SK-N-SH (cell line): ENCODE measurements around the gene STAT1. TPM values are rescaled to one million over a fixed set of nuclear protein-coding genes. Genes with fewer than 3 reads are reported as not detected.

Experiments
- CTCF ChIA-PET: fragments of 300-600, 350-600 bp; formaldehyde crosslinking; extraction: SDS; loops from one replicate; lab custom pipeline; 2021; lab: Yijun Ruan, JAX
- POLR2A ChIA-PET: fragments of 350-600 bp; sonication (Branson Sonifier 250); formaldehyde crosslinking; extraction: SDS; loops from one replicate; lab custom pipeline; 2020; ENCODE audit warnings: antibody characterized with exemption, inconsistent platforms; lab: Yijun Ruan, JAX
- DNase-seq: peaks from one replicate; pipeline ENCODE4 v3.0.0; 2012
- H2AFZ ChIP-seq: fragments of 200-600 bp; sonication (generic); 2 replicates; pipeline ENCODE4 v1.8.1; 2016; ENCODE audit warnings: antibody characterized with exemption, mild to moderate bottlenecking, low read depth
- H3F3A ChIP-seq: fragments of 200-600 bp; sonication (generic); replicated peaks from 2 replicates; pipeline ENCODE3; 2016; ENCODE audit warnings: antibody characterized with exemption, mild to moderate bottlenecking; ENCODE audit not compliant: insufficient read depth
- H3K27ac ChIP-seq, 2 experiments: fragments of 200-500 bp in 1 of 2; fragments of 200-600 bp in 1 of 2; sonication (Bioruptor generic) in 1 of 2; sonication (generic), shearing (Covaris generic) in 1 of 2; 2 replicates each; pipeline versions ENCODE4 v1.5.1 to v1.6.1; 2014 to 2016; ENCODE audit warnings: low read depth in 2 of 2, inconsistent platforms in 1 of 2, low read length in 1 of 2, mild to moderate bottlenecking in 1 of 2, mixed read lengths in 1 of 2
- H3K27me3 ChIP-seq: fragments of 200-600 bp; sonication (generic), shearing (Covaris generic); 2 replicates; pipeline ENCODE4 v1.6.1; 2016; ENCODE audit warnings: mixed run types; ENCODE audit not compliant: insufficient read depth
- H3K36me3 ChIP-seq, 2 experiments: fragments of 200-500 bp in 1 of 2; fragments of 200-600 bp in 1 of 2; sonication (Bioruptor generic) in 1 of 2; sonication (generic) in 1 of 2; replicated peaks in 1 of 2; 2 replicates each; pipeline versions ENCODE3 to v1.5.1; 2014 to 2016; ENCODE audit warnings: low read length in 1 of 2, mild to moderate bottlenecking in 1 of 2; ENCODE audit not compliant: insufficient read depth in 2 of 2, control insufficient read depth in 1 of 2
- H3K4me1 ChIP-seq, 2 experiments: fragments of 200-500 bp in 1 of 2; fragments of 200-600 bp in 1 of 2; sonication (Bioruptor generic) in 1 of 2; sonication (generic), shearing (Covaris generic) in 1 of 2; 2 replicates each; pipeline versions ENCODE4 v1.5.1 to v1.6.1; 2014 to 2016; ENCODE audit warnings: low read depth in 1 of 2, low read length in 1 of 2, mixed run types in 1 of 2; ENCODE audit not compliant: insufficient read depth in 2 of 2, control insufficient read depth in 1 of 2
- H3K4me2 ChIP-seq: fragments of 200-600 bp; sonication (generic), shearing (Covaris generic); 2 replicates; pipeline ENCODE4 v1.6.1; 2017; ENCODE audit warnings: mixed run types
- H3K4me3 ChIP-seq, 2 experiments: fragments of 200-500 bp in 1 of 2; fragments of 200-600 bp in 1 of 2; sonication (Bioruptor generic) in 1 of 2; sonication (generic), shearing (Covaris generic) in 1 of 2; 2 replicates each; pipeline versions ENCODE4 v1.5.1 to v1.8.1; 2014 to 2016; ENCODE audit warnings: low read depth in 2 of 2, inconsistent platforms in 1 of 2, low read length in 1 of 2, mild to moderate bottlenecking in 1 of 2, mixed read lengths in 1 of 2, moderate library complexity in 1 of 2
- H3K79me2 ChIP-seq: fragments of 200-600 bp; sonication (generic); 2 replicates; pipeline ENCODE4 v1.8.1; 2017; ENCODE audit warnings: mild to moderate bottlenecking; ENCODE audit not compliant: insufficient read depth
- H3K9ac ChIP-seq: fragments of 200-600 bp; sonication (generic); 2 replicates; pipeline ENCODE4 v1.6.1; 2017; ENCODE audit warnings: mixed run types
- H3K9me2 ChIP-seq: fragments of 200-600 bp; sonication (generic); 2 replicates; pipeline ENCODE4 v1.6.1; 2017; ENCODE audit warnings: mixed run types
- H3K9me3 ChIP-seq: fragments of 200-600 bp; sonication (generic); 2 replicates; pipeline ENCODE4 v1.6.1; 2017; ENCODE audit warnings: mixed run types, mild to moderate bottlenecking, moderate library complexity
- H4K20me1 ChIP-seq: fragments of 200-600 bp; sonication (generic); 2 replicates; pipeline ENCODE4 v1.6.1; 2017; ENCODE audit warnings: mild to moderate bottlenecking, mixed run types; ENCODE audit not compliant: insufficient read depth
- CHD2 ChIP-seq: fragments of 150-350 bp; IDR thresholded peaks from 2 replicates; pipeline ENCODE4 v1.6.1; 2018; ENCODE audit warnings: low read length; ENCODE audit not compliant: partially characterized antibody
- CTCF ChIP-seq: fragments of 200-600 bp; sonication (generic); IDR thresholded peaks from 2 replicates; pipeline ENCODE4 v1.6.1; 2017; ENCODE audit warnings: antibody characterized with exemption, mild to moderate bottlenecking, moderate library complexity
- ELF1 ChIP-seq: IDR thresholded peaks from 2 replicates; pipeline ENCODE4 v1.4.0; 2012
- EP300 ChIP-seq, 2 experiments: IDR thresholded peaks; 2 replicates each; pipeline versions ENCODE4 v1.4.0 to v1.6.1; 2012; ENCODE audit warnings: borderline replicate concordance in 1 of 2, low read depth in 1 of 2, low read length in 1 of 2
- FOXM1 ChIP-seq: IDR thresholded peaks from 2 replicates; pipeline ENCODE4 v1.4.0; 2012; ENCODE audit warnings: low read depth, mild to moderate bottlenecking
- GABPA ChIP-seq: IDR thresholded peaks from 2 replicates; pipeline ENCODE4 v1.4.0; 2012; ENCODE audit warnings: low read depth, mild to moderate bottlenecking
- GATA2 ChIP-seq: sonication (generic); formaldehyde crosslinking; IDR thresholded peaks from 2 replicates; pipeline ENCODE4 v1.5.0; 2020; ENCODE audit warnings: mild to moderate bottlenecking, missing genetic modification reagents
- JUND ChIP-seq: IDR thresholded peaks from 2 replicates; pipeline ENCODE4 v1.4.0; 2012
- MEF2A ChIP-seq: IDR thresholded peaks from 2 replicates; pipeline ENCODE4 v1.4.0; 2012; ENCODE audit warnings: low read depth, borderline replicate concordance
- MXI1 ChIP-seq: IDR thresholded peaks from 2 replicates; pipeline ENCODE4 v1.6.1; 2012; ENCODE audit warnings: mild to moderate bottlenecking, low read depth, low read length, improper control_type of control experiment
- NFIC ChIP-seq: IDR thresholded peaks from 2 replicates; pipeline ENCODE4 v1.4.0; 2012; ENCODE audit warnings: borderline replicate concordance
- NRF1 ChIP-seq: IDR thresholded peaks from 2 replicates; pipeline ENCODE4 v1.6.1; 2012; ENCODE audit warnings: low read depth, mild to moderate bottlenecking, low read length
- POLR2AphosphoS5 ChIP-seq: IDR thresholded peaks from 2 replicates; pipeline ENCODE4 v1.6.1; 2012; ENCODE audit warnings: low read depth, low read length
- RCOR1 ChIP-seq: fragments of 150-350 bp; IDR thresholded peaks from 2 replicates; pipeline ENCODE4 v1.6.1; 2017; ENCODE audit warnings: antibody characterized with exemption, low read length
- RXRA ChIP-seq: IDR thresholded peaks from 2 replicates; pipeline ENCODE4 v1.4.0; 2012; ENCODE audit warnings: low read depth, mild to moderate bottlenecking, borderline replicate concordance
- SIN3A ChIP-seq: IDR thresholded peaks from 2 replicates; pipeline ENCODE4 v1.6.1; 2012; ENCODE audit warnings: low read depth, mild to moderate bottlenecking, low read length, moderate library complexity, borderline replicate concordance
- SMC3 ChIP-seq: IDR thresholded peaks from 2 replicates; pipeline ENCODE4 v1.6.1; 2012; ENCODE audit warnings: low read depth, low read length, improper control_type of control experiment
- TAF1 ChIP-seq: IDR thresholded peaks from 2 replicates; pipeline ENCODE4 v1.6.1; 2012; ENCODE audit warnings: low read depth, mild to moderate bottlenecking, low read length, moderate library complexity, borderline replicate concordance
- TCF12 ChIP-seq: IDR thresholded peaks from 2 replicates; pipeline ENCODE4 v1.4.0; 2012
- TEAD4 ChIP-seq: IDR thresholded peaks from 2 replicates; pipeline ENCODE4 v1.4.0; 2012; ENCODE audit warnings: mild to moderate bottlenecking, borderline replicate concordance; ENCODE audit not compliant: insufficient read depth
- USF1 ChIP-seq: IDR thresholded peaks from 2 replicates; pipeline ENCODE4 v1.4.0; 2012; ENCODE audit warnings: low read depth, borderline replicate concordance
- WGBS: methylation state at CpG from one replicate; pipeline ENCODE4 v1.1.6; 2017; ENCODE audit warnings: low lambda C conversion rate; 5-methylcytosine and 5-hydroxymethylcytosine counted together
- polyA plus RNA-seq, 3 experiments: library from polyadenylated mRNA; depleted of rRNA; stranded (reverse); fragments of >200 nt; gene quantifications; 2 replicates each; pipeline ENCODE4 v1.2.3, GENCODE V29; 2012
- TF ChIP-seq, protein P1 (sequence below): fragments of 150-350 bp; IDR thresholded peaks from 2 replicates; pipeline ENCODE4 v1.6.1; 2016; ENCODE audit warnings: mild to moderate bottlenecking, low read depth, low read length

Gene STAT1
- polyA plus RNA-seq, 1 of the 3 experiments (the other 2 are of a cell fraction): 22.1 TPM

DNA sequence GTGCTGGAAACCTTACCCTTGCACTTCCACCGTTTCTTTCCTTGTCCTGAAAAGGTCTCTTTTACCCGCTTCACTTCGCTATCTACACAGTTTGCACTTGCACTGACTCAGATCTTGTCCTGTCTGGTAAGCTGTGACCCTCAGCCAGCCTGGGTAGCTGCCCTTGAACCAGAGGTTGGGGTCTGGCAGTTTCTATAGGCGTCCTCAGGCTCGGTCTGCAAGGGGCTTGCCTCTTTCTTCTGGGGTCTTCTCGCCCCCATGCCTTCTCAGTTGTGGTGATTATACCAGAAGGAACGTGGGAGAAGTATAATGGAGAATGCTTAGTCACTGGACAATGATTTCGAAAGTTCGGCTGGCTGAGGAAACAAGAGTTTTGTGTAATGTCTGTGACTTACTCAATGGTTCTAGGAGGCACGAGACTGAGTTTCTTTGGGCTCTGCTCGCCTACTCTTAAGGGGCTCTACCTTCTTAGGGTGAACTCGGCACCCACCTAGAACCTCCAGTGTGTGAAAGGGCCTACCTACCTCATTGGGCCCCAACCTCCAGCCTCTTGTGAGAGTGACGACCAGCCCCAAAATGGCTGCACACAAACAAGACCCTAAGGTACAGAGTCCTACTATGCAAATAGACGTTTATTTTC, 6.9 kb upstream of the STAT1 start:
- H3K4me1 ChIP-seq: peaks cover 0 to 8% of the 10 kb centered on the region in 2 experiments; a peak in 3 of 4 replicates
- no peaks in the 10 kb centered on the region for H3K9me3 ChIP-seq
- H3K27ac ChIP-seq: peak overlapping the region; percentile 65 to 94
- peak overlapping the region; percentile 75 to 79 for H3K4me3 ChIP-seq
- no peak for TF ChIP-seq TAF1
- TF ChIP-seq, protein P1, sequence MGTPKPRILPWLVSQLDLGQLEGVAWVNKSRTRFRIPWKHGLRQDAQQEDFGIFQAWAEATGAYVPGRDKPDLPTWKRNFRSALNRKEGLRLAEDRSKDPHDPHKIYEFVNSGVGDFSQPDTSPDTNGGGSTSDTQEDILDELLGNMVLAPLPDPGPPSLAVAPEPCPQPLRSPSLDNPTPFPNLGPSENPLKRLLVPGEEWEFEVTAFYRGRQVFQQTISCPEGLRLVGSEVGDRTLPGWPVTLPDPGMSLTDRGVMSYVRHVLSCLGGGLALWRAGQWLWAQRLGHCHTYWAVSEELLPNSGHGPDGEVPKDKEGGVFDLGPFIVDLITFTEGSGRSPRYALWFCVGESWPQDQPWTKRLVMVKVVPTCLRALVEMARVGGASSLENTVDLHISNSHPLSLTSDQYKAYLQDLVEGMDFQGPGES: no peak
- 33% methylated on average over 14 of the region's 14 CpGs for WGBS
- no peaks in the 10 kb centered on the region for H3K36me3 ChIP-seq
- H2AFZ ChIP-seq: peak overlapping the region; percentile 77
- CTCF ChIA-PET: interaction anchor here (0.7 kb wide), 2 partner anchors 9 to 1346 kb away, joined by 3 to 4 read pairs; no protein-coding TSS in a partner anchor
- POLR2A ChIA-PET: interaction anchor here (1.3 to 1.7 kb wide), 2 partner anchors 10 to 139 kb away, joined by 5 to 10 read pairs; no protein-coding TSS in a partner anchor
- H3K9me2 ChIP-seq: no peaks in the 10 kb centered on the region
- H3F3A ChIP-seq: peaks cover 5% of the 10 kb centered on the region
- no peaks in the 10 kb centered on the region for H4K20me1 ChIP-seq
- no peak for DNase-seq
- peak overlapping the region; percentile 66 for H3K9ac ChIP-seq
- peak overlapping the region; percentile 78 for H3K4me2 ChIP-seq
- no peaks in the 10 kb centered on the region for H3K27me3 ChIP-seq
- H3K79me2 ChIP-seq: no peaks in the 10 kb centered on the region

GRCh38 chr2:191020221-191020741, 6.3 kb upstream of the STAT1 start:
- WGBS: 1% methylated on average over 42 of the region's 59 CpGs
- CTCF ChIA-PET: interaction anchor here (0.7 to 1.3 kb wide), 3 partner anchors 10 to 170 kb away, joined by 3 to 4 read pairs (median 3); no protein-coding TSS in a partner anchor
- POLR2A ChIA-PET: interaction anchor here (1.3 to 1.7 kb wide), 2 partner anchors 9 to 139 kb away, joined by 5 to 10 read pairs; no protein-coding TSS in a partner anchor
- TF ChIP-seq FOXM1 (peak; percentile 90), TAF1 (peak; percentile 91), CTCF (peak; percentile 12; the same call in 1 of the 2 replicates), SIN3A (peak; percentile 100), MEF2A (no peak; the same call in 1 of the 2 replicates), USF1 (peak; percentile 95), EP300 (IDR thresholded peaks at IDR 0.05; ENCODE audit: borderline replicate concordance in 1 of 2, low read depth in 1 of 2, low read length in 1 of 2) (peak; percentile 100), NFIC (peak; percentile 56; the same call in 1 of the 2 replicates), SMC3 (no peak), RXRA (0 out of 2 replicates have a peak, but pooled peaks have one; percentile 31), ELF1 (peak; percentile 79), MXI1 (peak; percentile 99), RCOR1 (peak; percentile 32; the same call in 1 of the 2 replicates), GATA2 (CRISPR knock-in tag) (0 out of 2 replicates have a peak, but pooled peaks have one; percentile 33), CHD2 (peak; percentile 91), JUND (peak; percentile 85), NRF1 (peak; percentile 95), TEAD4 (peak; percentile 28; the same call in 1 of the 2 replicates), TCF12 (peak; percentile 84), POLR2AphosphoS5 (peak; percentile 97), GABPA (peak; percentile 78)
- TF ChIP-seq, protein P1: no peak

More at GRCh38 chr2:191020221-191020741, 6.3 kb upstream of the STAT1 start:
- Histone ChIP-seq H3K27ac (peak overlapping the region; percentile 65 to 94), H4K20me1 (no peaks in the 10 kb centered on the region), H3K79me2 (no peaks in the 10 kb centered on the region), H3K4me1 (peaks cover 0 to 8% of the 10 kb centered on the region in 2 experiments; a peak in 3 of 4 replicates), H2AFZ (peak overlapping the region; percentile 77), H3K27me3 (no peaks in the 10 kb centered on the region), H3K4me2 (peak overlapping the region; percentile 78), H3F3A (peaks cover 5% of the 10 kb centered on the region), H3K4me3 (peak overlapping the region; percentile 75 to 79), H3K9ac (peak overlapping the region; percentile 66), H3K36me3 (no peaks in the 10 kb centered on the region), H3K9me3 (no peaks in the 10 kb centered on the region), H3K9me2 (no peaks in the 10 kb centered on the region)
- peak; percentile 98 for DNase-seq
